ENCODE results near the gene ARHGAP29.

Gene ARHGAP29, protein sequence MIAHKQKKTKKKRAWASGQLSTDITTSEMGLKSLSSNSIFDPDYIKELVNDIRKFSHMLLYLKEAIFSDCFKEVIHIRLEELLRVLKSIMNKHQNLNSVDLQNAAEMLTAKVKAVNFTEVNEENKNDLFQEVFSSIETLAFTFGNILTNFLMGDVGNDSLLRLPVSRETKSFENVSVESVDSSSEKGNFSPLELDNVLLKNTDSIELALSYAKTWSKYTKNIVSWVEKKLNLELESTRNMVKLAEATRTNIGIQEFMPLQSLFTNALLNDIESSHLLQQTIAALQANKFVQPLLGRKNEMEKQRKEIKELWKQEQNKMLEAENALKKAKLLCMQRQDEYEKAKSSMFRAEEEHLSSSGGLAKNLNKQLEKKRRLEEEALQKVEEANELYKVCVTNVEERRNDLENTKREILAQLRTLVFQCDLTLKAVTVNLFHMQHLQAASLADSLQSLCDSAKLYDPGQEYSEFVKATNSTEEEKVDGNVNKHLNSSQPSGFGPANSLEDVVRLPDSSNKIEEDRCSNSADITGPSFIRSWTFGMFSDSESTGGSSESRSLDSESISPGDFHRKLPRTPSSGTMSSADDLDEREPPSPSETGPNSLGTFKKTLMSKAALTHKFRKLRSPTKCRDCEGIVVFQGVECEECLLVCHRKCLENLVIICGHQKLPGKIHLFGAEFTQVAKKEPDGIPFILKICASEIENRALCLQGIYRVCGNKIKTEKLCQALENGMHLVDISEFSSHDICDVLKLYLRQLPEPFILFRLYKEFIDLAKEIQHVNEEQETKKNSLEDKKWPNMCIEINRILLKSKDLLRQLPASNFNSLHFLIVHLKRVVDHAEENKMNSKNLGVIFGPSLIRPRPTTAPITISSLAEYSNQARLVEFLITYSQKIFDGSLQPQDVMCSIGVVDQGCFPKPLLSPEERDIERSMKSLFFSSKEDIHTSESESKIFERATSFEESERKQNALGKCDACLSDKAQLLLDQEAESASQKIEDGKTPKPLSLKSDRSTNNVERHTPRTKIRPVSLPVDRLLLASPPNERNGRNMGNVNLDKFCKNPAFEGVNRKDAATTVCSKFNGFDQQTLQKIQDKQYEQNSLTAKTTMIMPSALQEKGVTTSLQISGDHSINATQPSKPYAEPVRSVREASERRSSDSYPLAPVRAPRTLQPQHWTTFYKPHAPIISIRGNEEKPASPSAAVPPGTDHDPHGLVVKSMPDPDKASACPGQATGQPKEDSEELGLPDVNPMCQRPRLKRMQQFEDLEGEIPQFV

DNA sequence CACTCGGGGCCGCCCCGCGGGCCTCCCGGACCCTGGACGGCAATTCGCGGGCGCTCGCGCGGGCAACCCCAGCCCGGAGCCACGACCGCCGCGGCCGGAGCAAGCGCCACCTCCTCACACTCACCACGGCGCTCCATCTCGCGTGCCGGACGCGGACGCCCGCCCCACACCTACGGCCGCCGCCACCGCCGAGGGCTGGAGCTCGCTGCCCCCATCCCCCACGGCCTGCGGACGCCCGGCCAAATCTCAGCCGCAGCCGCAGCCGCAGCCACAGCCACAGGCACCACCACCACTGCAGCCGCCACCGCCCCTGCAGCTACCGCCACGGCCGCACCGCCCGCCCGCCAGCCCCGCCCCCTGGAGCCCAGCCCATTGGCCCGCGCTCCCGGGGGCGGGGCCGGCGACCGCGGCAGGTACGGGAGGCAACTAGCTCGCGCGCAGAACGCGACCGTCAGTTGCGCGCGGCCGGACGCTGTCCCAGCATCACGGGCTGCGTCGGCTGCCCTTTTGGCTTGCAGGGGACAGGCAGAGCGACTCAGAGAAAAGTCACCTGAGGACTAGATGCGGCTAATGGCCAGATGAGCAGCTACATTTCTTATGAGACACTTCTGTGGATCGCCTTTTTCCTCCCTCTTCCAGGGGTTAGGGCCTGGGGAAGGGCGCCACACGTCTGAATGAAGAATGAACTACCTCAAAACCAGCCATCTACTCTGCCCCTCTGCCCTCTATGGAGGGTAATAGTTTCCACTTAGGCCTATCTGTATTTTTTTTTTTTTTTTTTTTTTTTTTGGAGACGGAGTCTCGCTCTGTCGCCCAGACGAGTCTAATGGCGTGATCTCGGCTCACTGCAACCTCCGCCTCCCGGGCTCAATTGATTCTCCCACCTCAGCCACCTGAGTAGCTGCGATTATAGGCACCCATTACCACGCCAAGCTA lies at the start of gene ARHGAP29:
Gene ARHGAP29, minus strand, starts transcription at position 294 of the 936 bp plus-strand sequence. CDS start 5,973 bp downstream, outside the sequence.
- H3K27ac ChIP-seq, result peak within 1 kb of the TSS; percentile 71
- TF ChIP-seq ZFX (IDR thresholded peaks at IDR 0.05), result no peak
- TF ChIP-seq, protein P1, sequence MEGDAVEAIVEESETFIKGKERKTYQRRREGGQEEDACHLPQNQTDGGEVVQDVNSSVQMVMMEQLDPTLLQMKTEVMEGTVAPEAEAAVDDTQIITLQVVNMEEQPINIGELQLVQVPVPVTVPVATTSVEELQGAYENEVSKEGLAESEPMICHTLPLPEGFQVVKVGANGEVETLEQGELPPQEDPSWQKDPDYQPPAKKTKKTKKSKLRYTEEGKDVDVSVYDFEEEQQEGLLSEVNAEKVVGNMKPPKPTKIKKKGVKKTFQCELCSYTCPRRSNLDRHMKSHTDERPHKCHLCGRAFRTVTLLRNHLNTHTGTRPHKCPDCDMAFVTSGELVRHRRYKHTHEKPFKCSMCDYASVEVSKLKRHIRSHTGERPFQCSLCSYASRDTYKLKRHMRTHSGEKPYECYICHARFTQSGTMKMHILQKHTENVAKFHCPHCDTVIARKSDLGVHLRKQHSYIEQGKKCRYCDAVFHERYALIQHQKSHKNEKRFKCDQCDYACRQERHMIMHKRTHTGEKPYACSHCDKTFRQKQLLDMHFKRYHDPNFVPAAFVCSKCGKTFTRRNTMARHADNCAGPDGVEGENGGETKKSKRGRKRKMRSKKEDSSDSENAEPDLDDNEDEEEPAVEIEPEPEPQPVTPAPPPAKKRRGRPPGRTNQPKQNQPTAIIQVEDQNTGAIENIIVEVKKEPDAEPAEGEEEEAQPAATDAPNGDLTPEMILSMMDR (conservative IDR thresholded peaks at IDR 0.05), result no peak; the same call in 1 of the 2 replicates

DNA sequence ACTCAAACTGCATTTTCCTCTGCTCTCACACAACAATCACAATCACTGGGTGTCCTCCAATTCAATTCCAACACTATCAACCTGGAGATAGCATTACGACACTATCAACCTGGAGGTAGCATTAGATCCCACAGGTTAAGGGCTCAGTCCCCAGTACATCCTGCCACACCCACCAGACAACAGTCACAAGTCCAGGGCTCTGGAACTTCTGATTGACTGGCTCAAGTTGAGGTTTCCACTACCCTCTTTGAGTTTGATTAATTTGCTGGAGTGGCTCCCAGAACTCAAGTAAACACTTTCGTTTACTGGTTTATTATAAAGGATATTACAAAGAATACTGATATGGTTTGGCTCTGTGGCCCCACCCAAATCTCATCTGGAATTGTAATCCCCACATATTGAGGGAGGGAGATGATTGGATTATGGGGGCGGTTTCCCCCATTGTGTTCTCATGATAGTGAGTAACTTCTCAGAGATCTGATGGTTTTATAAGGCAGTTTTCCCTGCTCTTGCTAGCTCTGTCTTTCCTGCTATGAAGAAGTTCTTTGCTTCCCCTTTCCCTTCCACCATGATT lies 49.6 kb upstream of the ARHGAP29 start:
- no peak overlapping the region for H3K27ac ChIP-seq
- TF ChIP-seq, protein P1 (conservative IDR thresholded peaks at IDR 0.05), result no peak
- TF ChIP-seq ZFX (IDR thresholded peaks at IDR 0.05), result no peak

DNA sequence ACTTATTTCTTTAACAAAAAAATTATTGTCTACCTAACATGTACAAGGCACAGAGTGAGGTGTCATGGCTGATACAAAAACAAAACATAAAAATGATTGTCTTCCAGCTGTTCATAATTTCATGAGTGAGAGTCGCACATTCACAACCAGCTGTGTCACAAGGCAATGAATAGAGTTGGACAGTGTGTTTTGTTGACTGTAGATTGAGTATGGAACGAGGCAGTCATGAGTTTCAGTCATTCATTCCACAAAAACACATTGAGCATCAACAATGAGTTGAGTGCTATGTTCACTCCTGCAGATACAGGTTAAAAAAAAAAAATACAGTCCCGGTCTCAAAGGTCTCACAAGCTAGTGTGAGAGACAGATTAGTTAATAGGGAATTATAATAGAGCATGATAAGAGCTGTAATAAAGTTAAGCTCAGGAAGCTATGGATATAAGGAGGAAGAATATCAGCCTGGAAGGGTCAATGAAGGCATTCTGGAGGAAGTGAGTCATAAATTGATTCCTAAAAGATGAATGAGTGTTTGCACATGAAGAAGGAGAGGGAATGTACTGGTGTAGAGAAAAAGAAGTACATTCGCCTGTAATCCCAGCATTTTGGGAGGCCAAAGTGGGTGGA lies 47.8 kb upstream of the ARHGAP29 start:
- no peak overlapping the region for H3K27ac ChIP-seq
- TF ChIP-seq, protein P1 (conservative IDR thresholded peaks at IDR 0.05), result no peak
- TF ChIP-seq ZFX (IDR thresholded peaks at IDR 0.05), result no peak

DNA sequence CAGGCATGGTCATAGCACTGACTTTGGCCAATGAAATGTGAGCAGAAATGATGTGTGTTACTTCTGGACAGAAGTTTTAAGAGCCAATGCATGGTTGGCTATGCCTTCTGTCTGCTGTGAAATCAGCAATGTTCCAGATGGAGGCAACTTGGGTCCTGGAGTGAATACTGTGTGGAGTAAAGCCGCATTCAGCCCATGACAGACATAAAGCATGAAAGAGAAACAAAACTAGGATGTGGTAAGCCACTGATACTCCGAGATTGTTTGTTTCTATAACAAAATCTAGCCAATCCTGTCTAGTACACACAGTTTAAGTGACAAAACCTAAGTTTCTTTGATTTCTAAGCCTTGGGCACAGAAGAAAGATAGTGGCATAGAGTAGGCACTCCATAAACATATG lies 47.1 kb upstream of the ARHGAP29 start:
- no peak overlapping the region for H3K27ac ChIP-seq
- no peak for TF ChIP-seq ZFX (IDR thresholded peaks at IDR 0.05)
- TF ChIP-seq, protein P1 (conservative IDR thresholded peaks at IDR 0.05), result no peak

DNA sequence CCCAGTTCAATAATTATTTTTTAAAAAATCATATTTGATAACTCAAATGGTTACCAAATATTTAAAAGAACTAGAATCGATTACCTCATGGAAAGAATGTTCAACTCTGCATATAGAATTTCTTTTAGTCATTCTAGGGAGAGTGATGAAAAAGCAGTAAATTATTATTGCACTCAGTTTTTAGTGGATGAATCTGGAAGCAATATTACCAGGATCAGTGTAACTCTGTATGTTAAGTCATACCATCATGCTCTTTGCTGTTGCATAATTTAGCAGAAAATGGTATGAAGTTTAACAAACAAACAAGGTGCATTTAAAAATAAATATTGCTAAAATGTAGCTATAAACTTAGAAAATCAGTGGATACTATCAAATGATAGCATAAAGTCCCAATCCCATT lies 46.1 kb upstream of the ARHGAP29 start:
- no peak overlapping the region for H3K27ac ChIP-seq
- TF ChIP-seq, protein P1 (conservative IDR thresholded peaks at IDR 0.05), result no peak
- no peak for TF ChIP-seq ZFX (IDR thresholded peaks at IDR 0.05)

All from C4-2B (cell line).